ENCODE data around the gene SLC7A6. TPM values are rescaled to one million over a fixed set of nuclear protein-coding genes. Genes with fewer than 3 reads are reported as not detected.

The SLC7A6 gene
- total RNA-seq, 3 donors from 2014 or later = 91.3 to 103 (median 103) TPM

DNA sequence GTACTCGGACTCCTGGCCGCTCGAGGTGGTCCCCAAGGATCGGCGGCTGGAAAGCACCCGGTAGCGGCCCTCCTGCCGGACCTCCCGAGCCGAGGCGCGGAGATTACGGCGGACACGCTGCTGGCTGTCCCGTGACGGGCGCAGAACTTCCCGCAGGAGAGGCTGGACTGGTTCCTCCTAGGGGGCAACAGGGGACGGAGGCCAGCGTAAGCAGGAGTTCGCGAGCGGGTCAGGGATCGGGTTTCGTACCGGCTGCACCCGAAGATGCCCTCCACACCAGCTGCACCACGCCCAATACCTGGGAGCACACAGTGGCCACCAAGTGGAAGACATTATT is 46.1 kb downstream of the SLC7A6 start:
- H3K36me3 Mint-ChIP-seq (ENCODE audit: insufficient read depth) = peaks cover 15% of the 10 kb centered on the region
- no peaks in the 10 kb centered on the region for H3K9me3 Mint-ChIP-seq

DNA sequence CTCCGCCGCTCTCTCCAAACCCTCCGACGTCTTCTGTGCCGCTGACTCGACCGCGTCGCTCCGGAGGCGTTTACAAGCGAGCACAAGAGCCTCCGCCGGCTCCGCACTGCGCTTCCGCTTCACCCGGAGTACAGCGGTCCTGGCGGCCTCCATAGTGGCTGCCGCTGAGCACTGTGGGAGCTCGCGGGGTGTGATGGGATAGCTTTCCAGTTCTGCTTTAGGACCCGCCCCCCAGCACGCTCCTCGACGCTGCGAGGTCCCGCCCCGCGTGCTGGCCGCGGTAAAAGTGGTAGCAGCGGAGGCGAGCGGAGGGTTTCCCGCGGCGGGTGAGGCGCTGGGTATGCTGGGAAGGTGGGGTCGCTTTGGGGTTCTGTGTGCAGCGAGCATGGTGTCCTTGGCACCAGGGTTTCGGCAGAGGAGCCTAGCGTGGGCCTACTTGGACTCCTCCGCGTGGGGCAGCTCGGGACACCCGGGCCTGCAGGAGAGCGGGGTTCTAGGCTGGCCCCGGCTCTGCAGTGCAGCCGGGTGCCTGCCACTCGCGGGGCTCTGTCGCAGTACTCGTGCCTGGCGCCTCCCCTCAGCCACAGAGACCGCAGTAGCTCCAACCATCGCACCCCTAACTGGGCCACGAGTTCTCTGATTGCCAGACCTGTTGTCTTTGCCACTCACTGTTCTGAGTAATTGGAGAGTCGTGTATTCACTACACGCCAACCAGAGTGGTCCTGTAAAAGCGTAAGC is 46.6 kb downstream of the SLC7A6 start, which contains the start of the genes PRMT7 and SLC7A6OS:
PRMT7 (plus strand) TSS at position 246 of the 738 bp plus-strand sequence. CDS start 4,961 bp downstream, outside the sequence.
SLC7A6OS (minus strand) TSS at position 173 of the 738 bp plus-strand sequence; CDS start at position 153, 20 bp downstream.
- Mint-ChIP-seq H3K9me3 (no peaks in the 10 kb centered on the region), H3K4me3 (peak within 1 kb of the TSS; percentile 92), H3K4me1 (ENCODE audit: low read depth) (peaks cover 50% of the 10 kb centered on the region), H3K27me3 (ENCODE audit: low read depth) (no peaks in the 10 kb centered on the region), H3K36me3 (ENCODE audit: insufficient read depth) (peaks cover 19% of the 10 kb centered on the region)
- ATAC-seq (peak; percentile 98 to 99), DNase-seq (peak; percentile 87)

More for the DNA sequence above, 46.1 kb downstream of the SLC7A6 start:
- DNase-seq = no peak
- H3K4me3 Mint-ChIP-seq = peak overlapping the region; percentile 92
- H3K4me1 Mint-ChIP-seq (ENCODE audit: low read depth) = peaks cover 48% of the 10 kb centered on the region
- H3K27me3 Mint-ChIP-seq (ENCODE audit: low read depth) = no peaks in the 10 kb centered on the region
- no peak for ATAC-seq

GRCh38 chr16:68313116-68313515 is 48.8 kb downstream of the SLC7A6 start:
- Mint-ChIP-seq H3K27me3 (ENCODE audit: low read depth) (no peaks in the 10 kb centered on the region), H3K9me3 (no peaks in the 10 kb centered on the region), H3K4me3 (no peak overlapping the region), H3K36me3 (ENCODE audit: insufficient read depth) (peaks cover 23% of the 10 kb centered on the region), H3K4me1 (ENCODE audit: low read depth) (peaks cover 47% of the 10 kb centered on the region)
- ATAC-seq (no peak), DNase-seq (no peak)

GRCh38 chr16:68319185-68319908 is 55.0 kb downstream of the SLC7A6 start:
- ATAC-seq (peak; percentile 99 to 100), DNase-seq (no peak)
- Mint-ChIP-seq H3K4me1 (ENCODE audit: low read depth) (peaks cover 23% of the 10 kb centered on the region), H3K27me3 (ENCODE audit: low read depth) (no peaks in the 10 kb centered on the region), H3K4me3 (no peak overlapping the region), H3K9me3 (no peaks in the 10 kb centered on the region), H3K36me3 (ENCODE audit: insufficient read depth) (peaks cover 27% of the 10 kb centered on the region)

DNA sequence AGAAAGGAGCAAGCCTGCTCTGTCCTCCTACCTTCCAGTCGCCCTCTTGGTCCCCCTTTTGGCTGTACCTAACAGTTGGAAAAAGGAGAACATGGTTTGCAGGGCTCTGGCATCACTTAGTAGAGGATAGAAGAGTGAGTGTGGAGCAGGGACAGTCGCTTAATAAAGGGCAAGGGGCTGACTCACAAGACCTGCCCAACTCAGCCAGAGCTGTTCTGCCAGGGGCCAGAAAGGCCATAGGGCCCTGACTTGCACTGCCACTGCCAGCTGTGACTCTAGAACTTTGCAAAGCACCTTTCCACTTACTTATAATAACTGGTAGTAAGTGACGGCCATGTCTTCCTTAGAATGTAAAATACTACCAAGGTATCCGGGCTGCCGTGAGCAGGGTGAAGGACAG is 60.0 kb downstream of the SLC7A6 start:
- Mint-ChIP-seq H3K36me3 (ENCODE audit: insufficient read depth) (peaks cover 11% of the 10 kb centered on the region), H3K27me3 (ENCODE audit: low read depth) (no peaks in the 10 kb centered on the region), H3K4me1 (ENCODE audit: low read depth) (peaks cover 11% of the 10 kb centered on the region), H3K4me3 (no peak overlapping the region), H3K9me3 (no peaks in the 10 kb centered on the region)
- ATAC-seq (no peak), DNase-seq (no peak)

DNA sequence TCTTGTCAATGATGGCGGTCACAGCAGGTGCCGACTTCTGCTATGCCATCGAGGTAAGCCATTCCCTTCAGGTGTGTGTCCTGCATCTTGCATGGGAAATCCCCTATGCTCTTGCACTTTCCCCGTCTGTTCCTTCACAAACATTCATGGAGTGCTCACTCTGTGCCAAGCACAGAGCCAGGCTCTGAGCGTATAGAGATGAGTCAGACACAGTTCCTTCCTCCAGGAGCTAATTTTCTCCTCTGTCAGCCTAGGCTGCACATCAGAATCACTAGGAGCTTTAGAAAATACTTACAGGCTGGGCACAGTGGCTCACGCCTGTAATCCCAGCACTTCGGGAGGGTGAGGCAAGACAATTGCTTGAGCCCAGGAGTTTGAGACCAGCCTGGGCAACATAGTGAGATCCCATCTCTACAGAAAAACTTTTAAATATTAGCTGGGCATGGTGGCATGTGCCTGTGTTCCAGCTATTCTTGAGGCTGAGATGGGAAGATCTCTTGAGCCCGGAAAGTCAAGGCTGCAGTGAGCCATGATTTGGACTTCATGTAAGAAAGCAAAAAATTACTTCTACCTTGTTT is 60.5 kb downstream of the SLC7A6 start:
- H3K36me3 Mint-ChIP-seq (ENCODE audit: insufficient read depth) = peaks cover 11% of the 10 kb centered on the region
- H3K27me3 Mint-ChIP-seq (ENCODE audit: low read depth) = no peaks in the 10 kb centered on the region
- H3K9me3 Mint-ChIP-seq = no peaks in the 10 kb centered on the region

GRCh38 chr16:68328151-68328859 is 64.0 kb downstream of the SLC7A6 start:
- no peak overlapping the region for H3K4me3 Mint-ChIP-seq
- no peaks in the 10 kb centered on the region for H3K27me3 Mint-ChIP-seq (ENCODE audit: low read depth)
- DNase-seq (peak; percentile 75), ATAC-seq (peak; percentile 96 to 98)
- peaks cover 8% of the 10 kb centered on the region for H3K36me3 Mint-ChIP-seq (ENCODE audit: insufficient read depth)
- H3K4me1 Mint-ChIP-seq (ENCODE audit: low read depth) = peaks cover 14% of the 10 kb centered on the region
- no peaks in the 10 kb centered on the region for H3K9me3 Mint-ChIP-seq

More for the DNA sequence above, 60.5 kb downstream of the SLC7A6 start:
- H3K4me3 Mint-ChIP-seq = no peak overlapping the region
- DNase-seq = no peak
- peaks cover 9% of the 10 kb centered on the region for H3K4me1 Mint-ChIP-seq (ENCODE audit: low read depth)
- no peak for ATAC-seq

- H3K9me3 Mint-ChIP-seq = no peaks in the 10 kb centered on the region
- H3K4me1 Mint-ChIP-seq (ENCODE audit: low read depth) = peaks cover 14% of the 10 kb centered on the region
- H3K4me3 Mint-ChIP-seq = no peak overlapping the region
- ATAC-seq (no peak), DNase-seq (no peak)
- H3K27me3 Mint-ChIP-seq (ENCODE audit: low read depth) = no peaks in the 10 kb centered on the region
- H3K36me3 Mint-ChIP-seq (ENCODE audit: insufficient read depth) = peaks cover 6% of the 10 kb centered on the region
Observed at GRCh38 chr16:68328860-68329390, 64.6 kb downstream of the SLC7A6 start.

GRCh38 chr16:68331879-68332410 is 67.6 kb downstream of the SLC7A6 start:
- no peak overlapping the region for H3K4me3 Mint-ChIP-seq
- ATAC-seq (no peak), DNase-seq (no peak)
- peaks cover 10% of the 10 kb centered on the region for H3K36me3 Mint-ChIP-seq (ENCODE audit: insufficient read depth)
- H3K9me3 Mint-ChIP-seq = no peaks in the 10 kb centered on the region
- H3K27me3 Mint-ChIP-seq (ENCODE audit: low read depth) = no peaks in the 10 kb centered on the region
- H3K4me1 Mint-ChIP-seq (ENCODE audit: low read depth) = peaks cover 14% of the 10 kb centered on the region

DNA sequence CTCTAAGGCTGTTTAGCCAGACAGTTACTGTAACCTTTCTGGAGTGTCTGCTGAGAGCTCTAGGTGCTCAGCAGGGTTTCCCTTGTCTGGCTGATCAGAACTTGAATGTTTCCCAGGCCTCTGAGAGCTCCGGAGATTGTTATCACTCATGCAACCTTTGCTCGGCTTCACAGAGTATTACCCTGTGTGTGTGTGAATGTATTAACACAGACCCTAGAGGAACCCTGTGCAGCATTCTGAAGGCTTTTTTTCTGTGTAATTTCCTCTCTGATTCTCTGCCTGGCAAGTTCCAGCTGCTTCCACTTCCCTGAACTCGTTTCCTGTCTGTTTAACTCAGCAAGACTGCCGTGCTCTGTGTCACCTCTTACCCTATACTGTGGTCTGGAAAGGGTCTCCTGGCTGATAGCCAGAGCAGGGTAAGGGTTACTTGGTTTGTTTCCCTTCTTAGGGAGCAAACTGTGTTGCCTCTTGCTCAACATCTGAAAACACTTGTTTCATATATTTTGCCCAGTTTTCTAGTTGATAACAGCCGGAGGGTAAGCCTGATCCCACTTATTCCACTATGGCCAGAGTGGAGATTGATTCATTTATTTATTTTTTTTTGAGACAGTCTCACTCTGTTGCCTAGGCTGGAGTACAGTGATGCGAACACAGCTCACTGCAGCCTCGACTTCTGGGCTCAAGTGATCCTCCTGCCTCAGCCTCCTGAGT is 68.2 kb downstream of the SLC7A6 start:
- DNase-seq = no peak
- peaks cover 14% of the 10 kb centered on the region for H3K4me1 Mint-ChIP-seq (ENCODE audit: low read depth)
- H3K36me3 Mint-ChIP-seq (ENCODE audit: insufficient read depth) = peaks cover 16% of the 10 kb centered on the region
- H3K9me3 Mint-ChIP-seq = no peaks in the 10 kb centered on the region
- peak in 1 of 2 donors; percentile 29 for ATAC-seq
- no peaks in the 10 kb centered on the region for H3K27me3 Mint-ChIP-seq (ENCODE audit: low read depth)
- H3K4me3 Mint-ChIP-seq = no peak overlapping the region

- Mint-ChIP-seq H3K4me3 (no peak overlapping the region), H3K27me3 (ENCODE audit: low read depth) (no peaks in the 10 kb centered on the region), H3K36me3 (ENCODE audit: insufficient read depth) (peaks cover 33% of the 10 kb centered on the region), H3K9me3 (no peaks in the 10 kb centered on the region), H3K4me1 (ENCODE audit: low read depth) (peaks cover 11% of the 10 kb centered on the region)
- DNase-seq (no peak), ATAC-seq (no peak)
Observed at GRCh38 chr16:68335175-68335574, 70.8 kb downstream of the SLC7A6 start.

DNA sequence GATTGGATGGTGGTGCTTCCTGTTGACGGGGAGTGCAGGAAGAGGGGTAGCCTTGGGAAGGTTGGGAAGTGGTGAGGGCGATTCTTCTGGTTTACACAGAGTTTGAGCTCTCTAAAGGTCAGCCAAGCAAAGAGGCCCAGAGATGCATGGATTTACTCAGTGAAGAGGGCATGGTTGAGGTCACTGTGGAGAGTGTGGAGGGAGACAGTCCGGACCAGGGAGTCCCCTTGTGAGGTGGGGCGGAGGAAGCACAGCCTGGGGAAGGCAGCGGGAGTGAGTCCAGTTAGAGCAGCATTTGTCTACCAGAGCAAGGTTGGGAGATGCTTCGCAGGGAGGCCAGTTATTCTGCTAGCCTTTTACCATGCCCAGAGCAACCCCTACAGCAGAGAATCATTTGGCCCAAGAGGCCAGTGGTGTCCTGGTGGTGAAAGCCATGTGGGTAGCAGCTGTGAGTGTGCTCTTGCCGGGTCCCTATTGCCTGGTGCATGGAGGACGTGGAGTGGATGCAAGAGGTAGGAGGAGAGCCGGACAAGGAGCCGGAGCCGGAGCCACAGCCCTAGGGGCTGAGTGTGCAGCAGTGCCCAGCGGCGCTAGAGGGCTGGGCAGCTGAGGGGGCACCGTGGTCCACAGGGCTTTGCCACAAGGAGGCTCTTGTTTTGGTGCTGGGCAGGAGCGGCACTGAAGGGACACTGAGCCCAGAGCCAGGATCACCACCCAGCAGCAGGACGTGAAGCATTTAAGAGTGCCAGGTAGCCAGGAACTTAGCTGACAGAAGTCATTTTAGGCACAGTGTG is 74.2 kb downstream of the SLC7A6 start:
- H3K36me3 Mint-ChIP-seq (ENCODE audit: insufficient read depth) = peaks cover 39% of the 10 kb centered on the region
- ATAC-seq = no peak
- H3K9me3 Mint-ChIP-seq = no peaks in the 10 kb centered on the region
- no peaks in the 10 kb centered on the region for H3K27me3 Mint-ChIP-seq (ENCODE audit: low read depth)
- H3K4me3 Mint-ChIP-seq = no peak overlapping the region
- no peak for DNase-seq
- no peaks in the 10 kb centered on the region for H3K4me1 Mint-ChIP-seq (ENCODE audit: low read depth)

DNA sequence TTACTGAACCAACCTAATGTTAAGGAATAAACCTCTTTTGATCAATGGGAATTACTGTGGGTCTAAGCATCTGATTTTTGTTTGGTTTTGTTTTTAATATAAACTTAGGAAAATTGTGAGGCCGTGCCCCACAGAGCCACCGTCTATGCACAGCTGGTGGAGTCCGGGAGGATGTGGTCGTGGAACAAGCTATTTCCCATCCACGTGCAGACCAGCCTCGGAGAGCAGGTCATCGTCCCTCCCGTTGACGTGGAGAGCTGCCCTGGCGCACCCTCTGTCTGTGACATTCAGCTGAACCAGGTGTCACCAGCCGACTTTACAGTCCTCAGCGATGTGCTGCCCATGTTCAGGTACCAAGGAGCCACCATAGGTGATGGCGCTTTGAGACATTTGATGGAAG is 74.9 kb downstream of the SLC7A6 start:
- no peak overlapping the region for H3K4me3 Mint-ChIP-seq
- no peaks in the 10 kb centered on the region for H3K9me3 Mint-ChIP-seq
- ATAC-seq (no peak), DNase-seq (no peak)
- peaks cover 36% of the 10 kb centered on the region for H3K36me3 Mint-ChIP-seq (ENCODE audit: insufficient read depth)
- no peaks in the 10 kb centered on the region for H3K4me1 Mint-ChIP-seq (ENCODE audit: low read depth)
- H3K27me3 Mint-ChIP-seq (ENCODE audit: low read depth) = no peaks in the 10 kb centered on the region
